Vagina (tissue), 2 donors: Measurements from ENCODE around the gene CYB561.

Source experiments
- CTCF ChIP-seq, 3 experiments: fragments of 450-650 bp in 2 of 3; fragments of 200-600 bp in 1 of 3; sonication (generic) in 1 of 3; IDR thresholded peaks; one replicate each; pipeline ENCODE4 v1.5.1; 2017 to 2019; ENCODE audit warnings: antibody characterized with exemption in 3 of 3, mild to moderate bottlenecking in 2 of 3, moderate library complexity in 2 of 3
- POLR2A ChIP-seq, 2 donors: fragments of 450-650 bp; IDR thresholded peaks; one replicate each; pipeline ENCODE4 v1.6.1; 2017; ENCODE audit warnings: antibody characterized with exemption in 2 of 2, mild to moderate bottlenecking in 2 of 2, moderate library complexity in 2 of 2
- POLR2AphosphoS5 ChIP-seq, 2 donors: sonication (generic); formaldehyde crosslinking; IDR thresholded peaks; one replicate each; pipeline ENCODE4 v1.9.0; 2017; ENCODE audit warnings: antibody characterized with exemption in 2 of 2, mild to moderate bottlenecking in 2 of 2, low read depth in 1 of 2; ENCODE audit not compliant: insufficient read depth in 1 of 2

- TF ChIP-seq CTCF (IDR thresholded peaks at IDR 0.05) (no peak), POLR2A (IDR thresholded peaks at IDR 0.05) (no peak), POLR2AphosphoS5 (IDR thresholded peaks at IDR 0.05; ENCODE audit: insufficient read depth in 1 of 2, low read depth in 1 of 2) (no peak)
Measured at GRCh38 chr17:63482509-63482908, 36.4 kb upstream of the CYB561 start.
